ENCODE measurements around the gene SPEM3.

GRCh38 chr17:7448461-7448860, 19.8 kb downstream of the SPEM3 start:
- TF ChIP-seq EGR1 (IDR thresholded peaks at IDR 0.05; ENCODE audit: low read depth in 2 of 2): no peak
- no peak for TF ChIP-seq REST (IDR thresholded peaks at IDR 0.05)
- TF ChIP-seq CTCF (IDR thresholded peaks at IDR 0.05; ENCODE audit: low read depth, low read length, missing input control): no peak
- TF ChIP-seq GABPA (IDR thresholded peaks at IDR 0.05 in 1 of 2, conservative IDR thresholded peaks at IDR 0.05 in 1 of 2): no peak
- TF ChIP-seq RAD21 (IDR thresholded peaks at IDR 0.05): no peak
- TF ChIP-seq JUND (IDR thresholded peaks at IDR 0.05): no peak
- TF ChIP-seq HNF4G (IDR thresholded peaks at IDR 0.05): no peak
- TF ChIP-seq YY1 (IDR thresholded peaks at IDR 0.05): no peak
- no peak for TF ChIP-seq ATF3 (IDR thresholded peaks at IDR 0.05)
- no peak for TF ChIP-seq FOXA1 (IDR thresholded peaks at IDR 0.05)
- TF ChIP-seq RXRA (IDR thresholded peaks at IDR 0.05): no peak
- TF ChIP-seq MAX (IDR thresholded peaks at IDR 0.05): no peak
- TF ChIP-seq TAF1 (conservative IDR thresholded peaks at IDR 0.05): no peak
